H1 (cell line): Measurements from ENCODE around the gene STK11. TPM values are rescaled to one million over a fixed set of nuclear protein-coding genes. Genes with fewer than 3 reads are reported as not detected.

ENCODE experiments used
- CTCF ChIA-PET: fragments of 300-600 bp; sonication (Branson Sonifier 250); formaldehyde crosslinking; loops from one replicate; lab custom pipeline; 2021; ENCODE audit not compliant: partially characterized antibody; lab: Charles Lee
- POLR2A ChIA-PET: fragments of 300-600 bp; sonication (Branson Sonifier 250); formaldehyde crosslinking; loops from one replicate; lab custom pipeline; 2021; ENCODE audit warnings: inconsistent platforms; ENCODE audit not compliant: partially characterized antibody; lab: Charles Lee
- DNase-seq, 2 experiments: peaks; one replicate each; pipeline versions ENCODE4 v3.0.0 to v3.0.0-alpha.2; 2010 to 2022; ENCODE audit warnings: low spot score in 2 of 2, low read depth in 1 of 2, mixed read lengths in 1 of 2
- FAIRE-seq: peaks from 2 replicates; lab custom pipeline; 2011; peaks lifted over from hg19 to GRCh38; lab: Jason Lieb, UNC
- H2AFZ ChIP-seq: 2 replicates; pipeline ENCODE4 v1.8.1; 2012; ENCODE audit warnings: low read length, inconsistent platforms
- H2AK5ac ChIP-seq: 2 replicates; pipeline ENCODE4 v1.6.1; 2013; ENCODE audit warnings: low read depth, low read length
- H2BK120ac ChIP-seq: replicated peaks from 2 replicates; pipeline ENCODE3; 2013; ENCODE audit warnings: low read depth, low read length, inconsistent platforms
- H2BK12ac ChIP-seq: 2 replicates; pipeline ENCODE4 v1.6.1; 2013; ENCODE audit warnings: low read depth, low read length
- H2BK15ac ChIP-seq: 2 replicates; pipeline ENCODE4 v1.6.1; 2013; ENCODE audit warnings: low read length
- H2BK20ac ChIP-seq: 2 replicates; pipeline ENCODE4 v1.6.1; 2013; ENCODE audit warnings: low read length
- H2BK5ac ChIP-seq: 2 replicates; pipeline ENCODE4 v1.6.1; 2013; ENCODE audit warnings: low read depth, low read length
- H3K14ac ChIP-seq: 2 replicates; pipeline ENCODE4 v1.6.1; 2013; ENCODE audit warnings: inconsistent platforms; ENCODE audit not compliant: insufficient read length
- H3K18ac ChIP-seq: 2 replicates; pipeline ENCODE4 v1.6.1; 2013; ENCODE audit warnings: low read length; ENCODE audit errors: extremely low read depth
- H3K23ac ChIP-seq: 2 replicates; pipeline ENCODE4 v1.6.1; 2013; ENCODE audit warnings: inconsistent platforms; ENCODE audit not compliant: insufficient read length
- H3K23me2 ChIP-seq: 2 replicates; pipeline ENCODE4 v1.6.1; 2013; ENCODE audit warnings: low read depth, low read length
- H3K27ac ChIP-seq: 2 replicates; pipeline ENCODE4 v1.6.1; 2011; ENCODE audit warnings: low read depth, low read length, inconsistent platforms
- H3K27me3 ChIP-seq, 4 experiments: replicated peaks in 1 of 4; 1 replicate in 1 of 4; 2 replicates in 3 of 4; pipeline versions ENCODE4 v1.6.1 to v1.8.1; 2011 to 2013; ENCODE audit warnings: low read length in 3 of 4, mild to moderate bottlenecking in 3 of 4, inconsistent platforms in 2 of 4, mixed read lengths in 2 of 4, moderate library complexity in 1 of 4; ENCODE audit not compliant: control insufficient read depth in 3 of 4, insufficient read depth in 3 of 4; ENCODE audit errors: extremely low read depth in 1 of 4
- H3K36me3 ChIP-seq, 4 experiments: 2 replicates each; pipeline versions ENCODE4 v1.6.1 to v1.8.1; 2011 to 2013; ENCODE audit warnings: mild to moderate bottlenecking in 4 of 4, low read length in 3 of 4, moderate library complexity in 2 of 4, control low read depth in 1 of 4, inconsistent platforms in 1 of 4; ENCODE audit not compliant: insufficient read depth in 4 of 4, control insufficient read depth in 2 of 4
- H3K4ac ChIP-seq: replicated peaks from 2 replicates; pipeline ENCODE3; 2013; ENCODE audit warnings: low read length, low read depth, mixed read lengths, inconsistent platforms; ENCODE audit not compliant: insufficient read length
- H3K4me1 ChIP-seq, 4 experiments: replicated peaks in 1 of 4; 1 replicate in 1 of 4; 2 replicates in 3 of 4; pipeline versions ENCODE4 v1.6.1 to v1.8.1; 2011 to 2013; ENCODE audit warnings: low read length in 3 of 4, inconsistent platforms in 2 of 4, mixed read lengths in 1 of 4; ENCODE audit not compliant: insufficient read depth in 4 of 4, control insufficient read depth in 3 of 4
- H3K4me2 ChIP-seq, 2 experiments: 2 replicates each; pipeline versions ENCODE4 v1.6.1 to v1.8.1; 2011 to 2013; ENCODE audit warnings: low read depth in 2 of 2, low read length in 2 of 2, control low read depth in 1 of 2, inconsistent platforms in 1 of 2, mild to moderate bottlenecking in 1 of 2; ENCODE audit not compliant: insufficient read depth in 1 of 2
- H3K4me3 ChIP-seq, 4 experiments: fragments of 200-600, 300-600 bp in 1 of 4; sonication (generic), shearing (Covaris generic), sonication (Bioruptor Twin) in 1 of 4; 2 replicates each; pipeline versions ENCODE4 v1.5.1 to v1.8.1; 2011 to 2016; ENCODE audit warnings: low read length in 4 of 4, low read depth in 3 of 4, control low read depth in 2 of 4, inconsistent platforms in 2 of 4, mild to moderate bottlenecking in 2 of 4, mixed read lengths in 1 of 4, moderate library complexity in 1 of 4; ENCODE audit not compliant: insufficient read depth in 2 of 4; ENCODE audit errors: extremely low read depth in 1 of 4
- H3K56ac ChIP-seq: replicated peaks from 2 replicates; pipeline ENCODE3; 2013; ENCODE audit warnings: low read depth, mild to moderate bottlenecking, mixed read lengths, low read length, inconsistent platforms; ENCODE audit not compliant: insufficient read length
- H3K79me1 ChIP-seq: 2 replicates; pipeline ENCODE4 v1.6.1; 2013; ENCODE audit warnings: low read depth, low read length, control low read depth
- H3K79me2 ChIP-seq, 2 experiments: 2 replicates each; pipeline versions ENCODE4 v1.6.1 to v1.8.1; 2012 to 2013; ENCODE audit warnings: low read length in 2 of 2, mild to moderate bottlenecking in 2 of 2, inconsistent platforms in 1 of 2; ENCODE audit not compliant: insufficient read depth in 2 of 2, control insufficient read depth in 1 of 2
- H3K9ac ChIP-seq, 4 experiments: replicated peaks in 1 of 4; 1 replicate in 1 of 4; 2 replicates in 3 of 4; pipeline versions ENCODE4 v1.6.1 to v1.8.1; 2011 to 2013; ENCODE audit warnings: low read depth in 3 of 4, low read length in 3 of 4, control low read depth in 2 of 4, mild to moderate bottlenecking in 2 of 4, moderate library complexity in 2 of 4, inconsistent platforms in 1 of 4; ENCODE audit errors: extremely low read depth in 1 of 4
- H3K9me3 ChIP-seq, 2 experiments: 2 replicates each; pipeline versions ENCODE4 v1.6.1 to v1.8.1; 2012 to 2013; ENCODE audit warnings: mild to moderate bottlenecking in 2 of 2, moderate library complexity in 2 of 2, control low read depth in 1 of 2, inconsistent platforms in 1 of 2, low read depth in 1 of 2, low read length in 1 of 2, mixed read lengths in 1 of 2; ENCODE audit not compliant: insufficient read depth in 2 of 2
- H4K20me1 ChIP-seq, 2 experiments: replicated peaks in 1 of 2; 2 replicates each; pipeline versions ENCODE3 to v1.8.1; 2011 to 2013; ENCODE audit warnings: inconsistent platforms in 2 of 2, low read length in 2 of 2, mild to moderate bottlenecking in 1 of 2; ENCODE audit not compliant: insufficient read depth in 2 of 2, control insufficient read depth in 1 of 2
- H4K5ac ChIP-seq: 2 replicates; pipeline ENCODE4 v1.6.1; 2013; ENCODE audit warnings: low read length, low read depth, mixed read lengths, inconsistent platforms; ENCODE audit not compliant: insufficient read length
- H4K8ac ChIP-seq: 2 replicates; pipeline ENCODE4 v1.8.0; 2013; ENCODE audit warnings: mild to moderate bottlenecking, moderate library complexity, low read length, inconsistent platforms; ENCODE audit not compliant: insufficient read depth; ENCODE audit errors: extremely low read depth
- H4K91ac ChIP-seq: replicated peaks from 2 replicates; pipeline ENCODE3; 2013; ENCODE audit warnings: low read length, mixed read lengths, inconsistent platforms; ENCODE audit not compliant: insufficient read length
- BACH1 ChIP-seq: IDR thresholded peaks from 2 replicates; pipeline ENCODE4 v1.6.1; 2012; ENCODE audit warnings: low read length, improper control_type of control experiment
- CBX5 ChIP-seq: fragments of 300-800, 300-1000 bp; sonication (generic); IDR thresholded peaks from 2 replicates; pipeline ENCODE4 v1.7.1; 2016; ENCODE audit warnings: antibody characterized with exemption, low read length, low read depth
- GABPA ChIP-seq: IDR thresholded peaks from 2 replicates; pipeline ENCODE4 v1.6.1; 2011; ENCODE audit warnings: mild to moderate bottlenecking, low read length, moderate library complexity, borderline replicate concordance; ENCODE audit not compliant: insufficient read depth
- GTF2F1 ChIP-seq: IDR thresholded peaks from 2 replicates; pipeline ENCODE4 v1.6.1; 2012; ENCODE audit warnings: low read depth, low read length, improper control_type of control experiment, borderline replicate concordance
- HDAC2 ChIP-seq, 2 experiments: fragments of 300-600 bp in 1 of 2; sonication (generic) in 1 of 2; IDR thresholded peaks; 2 replicates each; pipeline ENCODE4 v1.6.1; 2011 to 2012; ENCODE audit warnings: low read depth in 2 of 2, low read length in 2 of 2, mild to moderate bottlenecking in 2 of 2, moderate library complexity in 2 of 2, borderline replicate concordance in 1 of 2, inconsistent platforms in 1 of 2
- POLR2A ChIP-seq, 2 experiments: IDR thresholded peaks; 1 replicate in 1 of 2; 2 replicates in 1 of 2; pipeline ENCODE4 v1.6.1; 2011; ENCODE audit warnings: low read depth in 2 of 2, low read length in 2 of 2, mild to moderate bottlenecking in 2 of 2; ENCODE audit errors: control extremely low read depth in 1 of 2
- RBBP5 ChIP-seq: IDR thresholded peaks from 2 replicates; pipeline ENCODE4 v1.7.1; 2012; ENCODE audit warnings: low read depth, mild to moderate bottlenecking, inconsistent platforms, low read length, moderate library complexity, borderline replicate concordance
- WGBS, 2 experiments: shearing (Covaris generic) in 1 of 2; methylation state at CpG; one replicate each; pipeline versions ENCODE4 v1.1.6 to v1.1.7; 2013 to 2015; ENCODE audit warnings: low lambda C conversion rate in 2 of 2, mixed read lengths in 2 of 2, inconsistent platforms in 1 of 2, low coverage in 1 of 2, missing lambda C conversion rate in 1 of 2; ENCODE audit not compliant: insufficient replicate concordance in 2 of 2, insufficient coverage in 1 of 2, insufficient read length in 1 of 2; ENCODE audit errors: extremely low coverage in 1 of 2, missing lambda C conversion rate in 1 of 2; 5-methylcytosine and 5-hydroxymethylcytosine counted together
- polyA plus RNA-seq, 7 experiments: library from polyadenylated mRNA; depleted of rRNA in 3 of 7; stranded (reverse) in 5 of 7; unstranded in 2 of 7; fragments of >200 nt in 5 of 7; fragments of 200-250 nt in 2 of 7; gene quantifications; 1 replicate in 5 of 7; 2 replicates in 1 of 7; 4 replicates in 1 of 7; pipeline versions ENCODE4 v1.2.1 to v1.2.3, GENCODE V29; 2011 to 2013; ENCODE audit warnings: missing spikeins in 2 of 7, mixed read lengths in 2 of 7
- total RNA-seq: library from RNA; stranded (reverse); fragmentation: NEBNext Ultra II Directional; extraction: Animal tissue kit (Norgen Biotek cat#: 25700); gene quantifications from 2 replicates; pipeline ENCODE4 v1.2.1, GENCODE V29; 2021
- TF ChIP-seq, protein P1 (sequence below): IDR thresholded peaks from 2 replicates; pipeline ENCODE4 v1.6.1; 2012; ENCODE audit warnings: inconsistent platforms

The STK11 gene
- total and polyA plus RNA-seq, 2 of the 8 experiments (the other 6 are each of a cell fraction or from before 2014, with no cell fraction given): 45.3 to 70.7 TPM

DNA sequence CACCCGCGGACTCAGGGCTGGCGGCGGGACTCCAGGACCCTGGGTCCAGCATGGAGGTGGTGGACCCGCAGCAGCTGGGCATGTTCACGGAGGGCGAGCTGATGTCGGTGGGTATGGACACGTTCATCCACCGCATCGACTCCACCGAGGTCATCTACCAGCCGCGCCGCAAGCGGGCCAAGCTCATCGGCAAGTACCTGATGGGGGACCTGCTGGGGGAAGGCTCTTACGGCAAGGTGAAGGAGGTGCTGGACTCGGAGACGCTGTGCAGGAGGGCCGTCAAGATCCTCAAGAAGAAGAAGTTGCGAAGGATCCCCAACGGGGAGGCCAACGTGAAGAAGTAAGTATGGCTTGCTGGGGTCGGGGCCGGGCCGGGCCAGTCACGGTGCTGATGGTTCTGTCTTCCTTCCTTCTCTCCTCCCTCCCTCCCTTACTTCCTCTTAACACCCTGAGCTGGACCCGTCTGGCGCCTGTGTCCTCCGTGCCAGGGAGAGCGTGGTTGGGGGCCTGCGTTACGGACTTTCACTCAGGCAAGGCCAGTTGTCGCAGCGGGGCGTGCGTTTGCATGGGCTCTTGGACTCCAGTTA is 1.4 kb downstream of the STK11 start:
- Histone ChIP-seq H4K8ac (no peak overlapping the region), H3K9ac (peak overlapping the region in 3 of 4 experiments; percentile 36 to 76 (median 50); a peak in 6 of 7 replicates), H2BK15ac (no peak overlapping the region), H3K4ac (no peak overlapping the region), H3K4me2 (peak overlapping the region; percentile 93 to 100), H3K9me3 (no peaks in the 10 kb centered on the region), H3K79me2 (peaks cover 14 to 58% of the 10 kb centered on the region in 2 experiments; a peak in 3 of 4 replicates), H2BK20ac (no peak overlapping the region), H3K27ac (no peak overlapping the region), H4K5ac (no peak overlapping the region), H4K91ac (no peak overlapping the region), H3K4me3 (peak overlapping the region; percentile 66 to 86 (median 76)), H3K56ac (peak overlapping the region; percentile 1), H4K20me1 (peaks cover 12 to 21% of the 10 kb centered on the region in 2 experiments), H3K14ac (no peak overlapping the region), H3K4me1 (peaks cover 0 to 18% (median 14%) of the 10 kb centered on the region in 4 experiments; a peak in 6 of 7 replicates), H3K23ac (no peak overlapping the region), H3K18ac (no peak overlapping the region), H2BK120ac (no peak overlapping the region), H3K36me3 (peaks cover 0 to 5% (median 0%) of the 10 kb centered on the region in 4 experiments; a peak in 2 of 8 replicates), H2AK5ac (0 out of 2 replicates have a peak overlapping the region, but pooled peaks have one; percentile 13), H2BK5ac (0 out of 2 replicates have a peak overlapping the region, but pooled peaks have one; percentile 66), H3K23me2 (peaks cover 14% of the 10 kb centered on the region), H2BK12ac (no peak overlapping the region), H3K27me3 (no peaks in the 10 kb centered on the region), H2AFZ (no peak overlapping the region), H3K79me1 (peaks cover 16% of the 10 kb centered on the region)
- WGBS, 2 experiments: 34% methylated on average over 35 of the region's 38 CpGs; no CpG with 5 or more reads in 1 of the 2 experiments
- ChIA-PET CTCF (interaction anchor here (0.6 kb wide), 1 partner anchor 347 kb away, joined by 4 read pairs; no protein-coding TSS in a partner anchor), POLR2A (interaction anchor here (0.8 to 1.3 kb wide), 4 partner anchors 16 to 181 kb away, joined by 3 to 4 read pairs (median 3); partner anchors contain the start of gene CNN2)
- FAIRE-seq (no peak), DNase-seq (no peak)
- TF ChIP-seq, protein P1, sequence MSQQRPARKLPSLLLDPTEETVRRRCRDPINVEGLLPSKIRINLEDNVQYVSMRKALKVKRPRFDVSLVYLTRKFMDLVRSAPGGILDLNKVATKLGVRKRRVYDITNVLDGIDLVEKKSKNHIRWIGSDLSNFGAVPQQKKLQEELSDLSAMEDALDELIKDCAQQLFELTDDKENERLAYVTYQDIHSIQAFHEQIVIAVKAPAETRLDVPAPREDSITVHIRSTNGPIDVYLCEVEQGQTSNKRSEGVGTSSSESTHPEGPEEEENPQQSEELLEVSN: no peak
- TF ChIP-seq GTF2F1 (no peak), RBBP5 (no peak), BACH1 (no peak), CBX5 (no peak), POLR2A (IDR thresholded peaks at IDR 0.05; ENCODE audit: control extremely low read depth in 1 of 2, low read depth in 2 of 2, low read length in 2 of 2) (0 out of 3 replicates have a peak, but pooled peaks of 1 of the 2 experiments have one; percentile 8), GABPA (no peak; the same call in 1 of the 2 replicates), HDAC2 (IDR thresholded peaks at IDR 0.05; ENCODE audit: borderline replicate concordance in 1 of 2, low read depth in 2 of 2, low read length in 2 of 2) (no peak)
